Measurements from ENCODE around the gene UCN.
"Not testable (repeated sequence)": the region's sequence is repeated elsewhere in the genome, so short reads cannot be mapped to it uniquely, and the experiment has no call there.

The UCN gene

GRCh38 chr2:27308359-27308881 is at the start of gene UCN:
Gene UCN, minus strand, starts transcription at chr2:27308445. Its CDS starts 550 bp downstream, at chr2:27307895.
- DNase-seq (ENCODE audit: low read depth), result no peak

- DNase-seq (ENCODE audit: low read depth), result peak; percentile 84
Measured at GRCh38 chr2:27356382-27357181, 48.3 kb upstream of the UCN start, which contains the start of gene GTF3C2. Gene GTF3C2, minus strand, starts transcription at chr2:27356764. Its CDS starts 13,210 bp downstream, at chr2:27343554.

GRCh38 chr2:27356056-27356381 is 47.8 kb upstream of the UCN start:
- no peak for DNase-seq (ENCODE audit: low read depth)

GRCh38 chr2:27354597-27354927 is 46.3 kb upstream of the UCN start:
- DNase-seq (ENCODE audit: low read depth), result no peak

GRCh38 chr2:27353762-27354596 is 45.7 kb upstream of the UCN start:
- DNase-seq (ENCODE audit: low read depth), result no peak

GRCh38 chr2:27353386-27353761 is 45.1 kb upstream of the UCN start:
- not testable (repeated sequence) for DNase-seq (ENCODE audit: low read depth)

GRCh38 chr2:27351802-27352598 is 43.8 kb upstream of the UCN start:
- DNase-seq (ENCODE audit: low read depth), result no peak

GRCh38 chr2:27350106-27350693 is 42.0 kb upstream of the UCN start:
- no peak for DNase-seq (ENCODE audit: low read depth)

- DNase-seq (ENCODE audit: low read depth), result no peak
Measured at GRCh38 chr2:27347641-27348040, 39.4 kb upstream of the UCN start.

GRCh38 chr2:27336173-27336572 is 27.9 kb upstream of the UCN start:
- DNase-seq (ENCODE audit: low read depth), result no peak

- DNase-seq (ENCODE audit: low read depth), result no peak
Measured at GRCh38 chr2:27335311-27335710, 27.1 kb upstream of the UCN start.

GRCh38 chr2:27324720-27325119 is 16.5 kb upstream of the UCN start:
- no peak for DNase-seq (ENCODE audit: low read depth)

GRCh38 chr2:27323596-27324285 is 15.5 kb upstream of the UCN start:
- DNase-seq (ENCODE audit: low read depth), result no peak

GRCh38 chr2:27322766-27323595 is 14.7 kb upstream of the UCN start, which contains the start of gene MPV17:
Gene MPV17, minus strand, starts transcription at chr2:27323097. Its CDS starts 580 bp downstream, at chr2:27322517.
- peak; percentile 76 for DNase-seq (ENCODE audit: low read depth)

GRCh38 chr2:27322301-27322765 is 14.1 kb upstream of the UCN start:
- no peak for DNase-seq (ENCODE audit: low read depth)

GRCh38 chr2:27320958-27321543 is 12.8 kb upstream of the UCN start:
- DNase-seq (ENCODE audit: low read depth), result no peak

GRCh38 chr2:27319839-27320238 is 11.6 kb upstream of the UCN start:
- not testable (repeated sequence) for DNase-seq (ENCODE audit: low read depth)

GRCh38 chr2:27316655-27317412 is 8.6 kb upstream of the UCN start:
- DNase-seq (ENCODE audit: low read depth), result no peak

- DNase-seq (ENCODE audit: low read depth), result no peak
Measured at GRCh38 chr2:27315122-27315521, 6.9 kb upstream of the UCN start.
